IMR-90 (cell line): ENCODE results near the gene DNM1. TPM values are rescaled to one million over a fixed set of nuclear protein-coding genes. Genes with fewer than 3 reads are reported as not detected.

Experiments used
- ATAC-seq: fragments of 200-7000 bp; cut with Tn5 transposase; 2 replicates; pipeline ENCODE4 v1.9.1; 2020; ENCODE audit warnings: low read depth, mild to moderate bottlenecking, moderate library complexity
- BruUV-seq: library from RNA; stranded (reverse); fragments of 400-500 nt; replicated peaks from 2 replicates; lab custom pipeline; 2021; lab: Mats Ljungman, UMichigan
- CTCF ChIA-PET: fragments of 300-600 bp; formaldehyde crosslinking; extraction: SDS; loops from one replicate; lab custom pipeline; 2021; ENCODE audit warnings: antibody characterized with exemption; lab: Yijun Ruan, JAX
- POLR2A ChIA-PET: fragments of 300-600 bp; sonication (Branson Sonifier 250); formaldehyde crosslinking; loops from one replicate; lab custom pipeline; 2022; ENCODE audit warnings: antibody characterized with exemption; ENCODE audit not compliant: unreplicated experiment; lab: Charles Lee
- DNase-seq: peaks from one replicate; pipeline ENCODE4 v3.0.0; 2013
- H2AFZ ChIP-seq: replicated peaks from 2 replicates; pipeline ENCODE3; 2013; ENCODE audit warnings: low read length, mild to moderate bottlenecking; ENCODE audit not compliant: poor library complexity
- H2AK5ac ChIP-seq: 2 replicates; pipeline ENCODE4 v1.6.1; 2013; ENCODE audit warnings: low read depth, low read length, inconsistent platforms
- H2AK9ac ChIP-seq: replicated peaks from 2 replicates; pipeline ENCODE3; 2013; ENCODE audit warnings: mild to moderate bottlenecking, low read depth, low read length, moderate library complexity; ENCODE audit not compliant: poor library complexity
- H2BK120ac ChIP-seq: 2 replicates; pipeline ENCODE4 v1.6.1; 2013; ENCODE audit warnings: low read depth, low read length, inconsistent platforms
- H2BK15ac ChIP-seq: 3 replicates; pipeline ENCODE4 v1.6.1; 2013; ENCODE audit warnings: low read depth, low read length, inconsistent platforms
- H2BK20ac ChIP-seq: 2 replicates; pipeline ENCODE4 v1.6.1; 2013; ENCODE audit warnings: low read depth, mild to moderate bottlenecking, inconsistent platforms, low read length, moderate library complexity
- H2BK5ac ChIP-seq: 2 replicates; pipeline ENCODE4 v1.6.1; 2013; ENCODE audit warnings: mild to moderate bottlenecking, low read depth, low read length, inconsistent platforms; ENCODE audit not compliant: poor library complexity, severe bottlenecking
- H3K14ac ChIP-seq: replicated peaks from 2 replicates; pipeline ENCODE4 v1.6.1; 2013; ENCODE audit warnings: low read depth, low read length, inconsistent platforms
- H3K18ac ChIP-seq: 2 replicates; pipeline ENCODE4 v1.6.1; 2013; ENCODE audit warnings: low read depth, low read length, control low read depth
- H3K23ac ChIP-seq: 2 replicates; pipeline ENCODE4 v1.6.1; 2013; ENCODE audit warnings: low read depth, low read length, inconsistent platforms
- H3K27ac ChIP-seq: 2 replicates; pipeline ENCODE4 v1.5.1; 2013; ENCODE audit warnings: mild to moderate bottlenecking, control low read depth, low read length; ENCODE audit not compliant: insufficient read depth
- H3K27me3 ChIP-seq: 2 replicates; pipeline ENCODE4 v1.6.1; 2013; ENCODE audit warnings: low read length; ENCODE audit not compliant: control insufficient read depth, insufficient read depth
- H3K36me3 ChIP-seq: 2 replicates; pipeline ENCODE4 v1.6.1; 2013; ENCODE audit warnings: low read length, mixed read lengths; ENCODE audit not compliant: control insufficient read depth, insufficient read depth
- H3K4ac ChIP-seq: 2 replicates; pipeline ENCODE4 v1.6.1; 2013; ENCODE audit warnings: low read depth, low read length, inconsistent platforms
- H3K4me1 ChIP-seq: 2 replicates; pipeline ENCODE4 v1.6.1; 2013; ENCODE audit warnings: low read length, mixed read lengths; ENCODE audit not compliant: control insufficient read depth, insufficient read depth
- H3K4me2 ChIP-seq: 2 replicates; pipeline ENCODE4 v1.6.1; 2013; ENCODE audit warnings: low read depth, mild to moderate bottlenecking, control low read depth, low read length, moderate library complexity
- H3K4me3 ChIP-seq: 2 replicates; pipeline ENCODE4 v1.5.1; 2013; ENCODE audit warnings: low read depth, mild to moderate bottlenecking, control low read depth, low read length, moderate library complexity; ENCODE audit not compliant: insufficient read depth
- H3K56ac ChIP-seq: 2 replicates; pipeline ENCODE4 v1.6.1; 2013; ENCODE audit warnings: low read length, inconsistent platforms; ENCODE audit not compliant: insufficient read depth; ENCODE audit errors: extremely low read depth
- H3K79me1 ChIP-seq, 2 experiments: 2 replicates each; pipeline ENCODE4 v1.6.1; 2013; ENCODE audit warnings: low read length in 2 of 2, inconsistent platforms in 1 of 2, low read depth in 1 of 2
- H3K9ac ChIP-seq: 2 replicates; pipeline ENCODE4 v1.6.1; 2013; ENCODE audit warnings: low read depth, low read length, control low read depth
- H3K9me1 ChIP-seq: 2 replicates; pipeline ENCODE4 v1.6.1; 2013; ENCODE audit warnings: low read length, inconsistent platforms; ENCODE audit not compliant: insufficient read depth
- H3K9me3 ChIP-seq: 2 replicates; pipeline ENCODE4 v1.6.1; 2013; ENCODE audit warnings: low read length; ENCODE audit not compliant: control insufficient read depth, insufficient read depth
- H4K20me1 ChIP-seq: 2 replicates; pipeline ENCODE4 v1.6.1; 2013; ENCODE audit warnings: low read length, inconsistent platforms; ENCODE audit not compliant: insufficient read depth
- H4K5ac ChIP-seq: 2 replicates; pipeline ENCODE4 v1.6.1; 2013; ENCODE audit warnings: mild to moderate bottlenecking, low read depth, low read length, control low read depth
- H4K8ac ChIP-seq, 2 experiments: 2 replicates each; pipeline ENCODE4 v1.6.1; 2013; ENCODE audit warnings: low read depth in 2 of 2, low read length in 2 of 2, control low read depth in 1 of 2, inconsistent platforms in 1 of 2
- H4K91ac ChIP-seq: 2 replicates; pipeline ENCODE4 v1.6.1; 2013; ENCODE audit warnings: low read depth, low read length, inconsistent platforms; ENCODE audit not compliant: insufficient read depth
- CEBPB ChIP-seq: IDR thresholded peaks from 2 replicates; pipeline ENCODE4 v1.6.1; 2012; ENCODE audit warnings: low read depth, low read length, improper control_type of control experiment
- FOS ChIP-seq: fragments of 150-350 bp; IDR thresholded peaks from 2 replicates; pipeline ENCODE4 v1.6.1; 2016; ENCODE audit warnings: low read depth, low read length
- NFE2L2 ChIP-seq: fragments of 150-350 bp; IDR thresholded peaks from 2 replicates; pipeline ENCODE4 v1.6.1; 2016; ENCODE audit warnings: low read depth, mild to moderate bottlenecking, low read length
- POLR2A ChIP-seq: IDR thresholded peaks from 2 replicates; pipeline ENCODE4 v1.6.1; 2012; ENCODE audit warnings: mild to moderate bottlenecking, low read depth, low read length
- RAD21 ChIP-seq: IDR thresholded peaks from 2 replicates; pipeline ENCODE4 v1.6.1; 2012; ENCODE audit warnings: low read length, improper control_type of control experiment
- RFX5 ChIP-seq: IDR thresholded peaks from 2 replicates; pipeline ENCODE4 v1.8.0; 2012; ENCODE audit warnings: low read depth, mild to moderate bottlenecking, low read length, moderate library complexity
- SMC3 ChIP-seq: fragments of 150-350 bp; IDR thresholded peaks from 2 replicates; pipeline ENCODE4 v1.6.1; 2016; ENCODE audit warnings: low read depth, mild to moderate bottlenecking, antibody characterized with exemption, low read length, moderate library complexity
- WGBS, 2 experiments: methylation state at CpG; one replicate each; pipeline versions ENCODE4 v1.1.5 to v1.1.7; 2013; ENCODE audit warnings: missing lambda C conversion rate in 2 of 2; ENCODE audit not compliant: insufficient read length in 1 of 2; ENCODE audit errors: extremely low coverage in 2 of 2; 5-methylcytosine and 5-hydroxymethylcytosine counted together
- dilution Hi-C: fragments of 300-500 bp; cut with HindIII; formaldehyde crosslinking; loops from one replicate; pipeline ENCODE4 v1.14.3; 2018; ENCODE audit warnings: low sequenced_read_pairs; ENCODE audit not compliant: unreplicated experiment
- in situ Hi-C: fragments of 300-500 bp; cut with MboI; formaldehyde crosslinking; loops from 3 replicates; pipeline ENCODE4 v1.14.3; 2019; ENCODE audit warnings: low sequenced_read_pairs, inconsistent platforms, mixed read lengths
- intact Hi-C: fragments of 100-400 bp; cut with micrococcal nuclease; formaldehyde crosslinking; loops from 2 replicates; pipeline ENCODE4 v1.10.0; 2022
- polyA plus RNA-seq, 3 experiments: library from polyadenylated mRNA; depleted of rRNA; stranded (reverse); fragments of >200 nt; gene quantifications; 2 replicates each; pipeline ENCODE4 v1.2.3, GENCODE V29; 2012; ENCODE audit warnings: low replicate concordance in 1 of 3
- total RNA-seq: library from RNA; depleted of rRNA; stranded (reverse); fragments of >200 nt; gene quantifications from 2 replicates; pipeline ENCODE4 v1.2.3, GENCODE V29; 2012

Gene DNM1
- total and polyA plus RNA-seq, 2 of the 4 experiments (the other 2 are of a cell fraction) = 13.6 to 17.7 TPM

- intact Hi-C loops = no loop called here
- no peak for DNase-seq
These were observed 11.7 kb downstream of the DNM1 start for GRCh38 chr9:128214571-128215490.

More at GRCh38 chr9:128214571-128215490, 11.7 kb downstream of the DNM1 start:
- Histone ChIP-seq H3K27ac (no peak overlapping the region), H2AK9ac (peak overlapping the region; percentile 43), H4K5ac (no peak overlapping the region), H2BK20ac (peak overlapping the region; percentile 39; the same call in 1 of the 2 replicates), H3K4me3 (no peak overlapping the region), H3K4me1 (peaks cover 20% of the 10 kb centered on the region), H3K23ac (no peak overlapping the region; the same call in 1 of the 2 replicates), H2AK5ac (peak overlapping the region; percentile 57), H3K18ac (peak overlapping the region; percentile 9; the same call in 1 of the 2 replicates), H4K91ac (peak overlapping the region; percentile 57; the same call in 1 of the 2 replicates), H3K14ac (0 out of 2 replicates have a peak overlapping the region, but pooled peaks have one; percentile 23), H3K4ac (peak overlapping the region; percentile 64), H2BK15ac (no peak overlapping the region; the same call in 2 of the 3 replicates), H4K8ac (peak overlapping the region in 1 of 2 experiments; percentile 78; a peak in 2 of 4 replicates), H3K9me1 (peaks cover 13% of the 10 kb centered on the region), H3K56ac (no peak overlapping the region), H3K27me3 (no peaks in the 10 kb centered on the region), H2BK120ac (peak overlapping the region; percentile 57), H3K36me3 (no peaks in the 10 kb centered on the region; the same call in 1 of the 2 replicates), H3K9ac (no peak overlapping the region), H3K79me1 (no peaks in the 10 kb centered on the region; a peak in 1 of 4 replicates), H2BK5ac (no peak overlapping the region), H3K4me2 (no peak overlapping the region), H2AFZ (peak overlapping the region; percentile 75), H3K9me3 (no peaks in the 10 kb centered on the region), H4K20me1 (0 out of 2 replicates have a peak, but pooled peaks cover 4% of the 10 kb centered on the region)
- CTCF ChIA-PET = no interaction called here
- TF ChIP-seq NFE2L2 (0 out of 2 replicates have a peak, but pooled peaks have one; percentile 50), SMC3 (no peak), RFX5 (no peak), CEBPB (no peak), RAD21 (no peak), FOS (no peak), POLR2A (no peak)
- POLR2A ChIA-PET = no interaction called here
- BruUV-seq = no TSS peak
- dilution Hi-C loops (no loop called here), in situ Hi-C loops (no loop called here)
- no peak for ATAC-seq
- 75% methylated on average over 8 of the region's 21 CpGs; no CpG with 5 or more reads in 1 of the 2 experiments for WGBS, 2 experiments
